CD14-positive monocyte (primary cell): ENCODE results near the gene ASTN1. TPM values are rescaled to one million over a fixed set of nuclear protein-coding genes. Genes with fewer than 3 reads are reported as not detected.

Experiments
- DNase-seq, 3 donors: peaks; one replicate each; pipeline ENCODE4 v3.0.0-alpha.2; 2011 to 2022
- H2AFZ ChIP-seq: 2 replicates; pipeline ENCODE4 v1.6.0; 2012; ENCODE audit warnings: mild to moderate bottlenecking, low read depth, low read length, inconsistent platforms; ENCODE audit not compliant: insufficient read depth, poor library complexity, severe bottlenecking
- H3K27ac ChIP-seq, 2 donors: 1 replicate in 1 of 2; 2 replicates in 1 of 2; pipeline ENCODE4 v1.5.1; 2012 to 2013; ENCODE audit warnings: low read length in 2 of 2, control low read depth in 1 of 2, inconsistent platforms in 1 of 2, low read depth in 1 of 2, mild to moderate bottlenecking in 1 of 2
- H3K27me3 ChIP-seq, 2 donors: one replicate each; pipeline versions ENCODE4 v1.6.0 to v1.6.1; 2011 to 2013; ENCODE audit warnings: low read length in 2 of 2; ENCODE audit not compliant: control insufficient read depth in 2 of 2, insufficient read depth in 2 of 2
- H3K36me3 ChIP-seq, 2 donors: replicated peaks in 1 of 2; 1 replicate in 1 of 2; 2 replicates in 1 of 2; pipeline versions ENCODE4 v1.5.1 to v1.6.1; 2012 to 2013; ENCODE audit warnings: low read length in 2 of 2, control low read depth in 1 of 2, inconsistent platforms in 1 of 2, mild to moderate bottlenecking in 1 of 2; ENCODE audit not compliant: insufficient read depth in 2 of 2, control insufficient read depth in 1 of 2
- H3K4me1 ChIP-seq, 2 donors: 1 replicate in 1 of 2; 2 replicates in 1 of 2; pipeline versions ENCODE4 v1.5.1 to v1.6.1; 2012 to 2013; ENCODE audit warnings: low read length in 2 of 2, control low read depth in 1 of 2, inconsistent platforms in 1 of 2, mild to moderate bottlenecking in 1 of 2, moderate library complexity in 1 of 2; ENCODE audit not compliant: insufficient read depth in 2 of 2, control insufficient read depth in 1 of 2
- H3K4me2 ChIP-seq: replicated peaks from 2 replicates; pipeline ENCODE3; 2012; ENCODE audit warnings: low read length, moderate library complexity, mild to moderate bottlenecking; ENCODE audit not compliant: poor library complexity, severe bottlenecking; ENCODE audit errors: extremely low read depth
- H3K4me3 ChIP-seq, 3 experiments: fragments of 200-600 bp in 1 of 3; sonication (generic) in 1 of 3; replicated peaks in 1 of 3; 1 replicate in 2 of 3; 2 replicates in 1 of 3; pipeline ENCODE4 v1.5.1; 2011 to 2013; ENCODE audit warnings: low read length in 3 of 3, mild to moderate bottlenecking in 3 of 3, control low read depth in 2 of 3, low read depth in 2 of 3, inconsistent platforms in 1 of 3, moderate library complexity in 1 of 3
- H3K79me2 ChIP-seq: 2 replicates; pipeline ENCODE4 v1.6.0; 2012; ENCODE audit warnings: mild to moderate bottlenecking, control low read depth, inconsistent platforms, low read length, moderate library complexity; ENCODE audit not compliant: insufficient read depth
- H3K9ac ChIP-seq: 2 replicates; pipeline ENCODE4 v1.6.0; 2017; ENCODE audit warnings: low read length, mild to moderate bottlenecking; ENCODE audit not compliant: insufficient read depth, poor library complexity, severe bottlenecking
- H3K9me3 ChIP-seq, 2 donors: replicated peaks in 1 of 2; 1 replicate in 1 of 2; 2 replicates in 1 of 2; pipeline versions ENCODE4 v1.5.1 to v1.6.1; 2012 to 2013; ENCODE audit warnings: low read length in 2 of 2, control low read depth in 1 of 2; ENCODE audit not compliant: control insufficient read depth in 1 of 2, insufficient read depth in 1 of 2
- H4K20me1 ChIP-seq: 2 replicates; pipeline ENCODE4 v1.6.0; 2012; ENCODE audit warnings: mild to moderate bottlenecking, low read length, control low read depth, moderate library complexity; ENCODE audit not compliant: insufficient read depth
- H3K27ac Mint-ChIP-seq, 7 donors: one replicate each; pipeline ENCODE4 v1.8.0; 2020; ENCODE audit warnings: mild to moderate bottlenecking in 7 of 7, mixed read lengths in 7 of 7, moderate library complexity in 6 of 7, inconsistent platforms in 2 of 7
- H3K27me3 Mint-ChIP-seq, 3 donors: one replicate each; pipeline ENCODE4 v1.8.0; 2021 to 2022; ENCODE audit warnings: low read depth in 3 of 3, mild to moderate bottlenecking in 3 of 3, mixed read lengths in 3 of 3, moderate library complexity in 3 of 3, inconsistent platforms in 1 of 3
- H3K36me3 Mint-ChIP-seq, 2 donors: one replicate each; pipeline ENCODE4 v1.8.0; 2020; ENCODE audit warnings: mixed read lengths in 2 of 2, inconsistent platforms in 1 of 2, mild to moderate bottlenecking in 1 of 2
- H3K4me1 Mint-ChIP-seq: one replicate; pipeline ENCODE4 v1.8.0; 2020; ENCODE audit warnings: mild to moderate bottlenecking, mixed read lengths
- H3K4me3 Mint-ChIP-seq, 2 donors: one replicate each; pipeline ENCODE4 v1.8.0; 2020; ENCODE audit warnings: mild to moderate bottlenecking in 2 of 2, mixed read lengths in 2 of 2, moderate library complexity in 1 of 2
- H3K9me3 Mint-ChIP-seq, 7 donors: one replicate each; pipeline ENCODE4 v1.8.0; 2020 to 2022; ENCODE audit warnings: mixed read lengths in 7 of 7, mild to moderate bottlenecking in 6 of 7, moderate library complexity in 6 of 7, inconsistent platforms in 2 of 7
- CTCF ChIP-seq: fragments of 200-600 bp; IDR thresholded peaks from one replicate; pipeline ENCODE4 v1.8.0; 2022; ENCODE audit warnings: antibody characterized with exemption, mild to moderate bottlenecking
- WGBS: methylation state at CpG from one replicate; pipeline ENCODE4 v1.1.5; 2013; ENCODE audit warnings: missing lambda C conversion rate; ENCODE audit not compliant: insufficient coverage; 5-methylcytosine and 5-hydroxymethylcytosine counted together
- intact Hi-C, 2 donors: fragments of 100-400 bp; cut with micrococcal nuclease; formaldehyde crosslinking; loops; one replicate each; pipeline versions ENCODE4 v1.15.0 to v1.15.1; 2023
- polyA plus RNA-seq, 3 donors: library from polyadenylated mRNA; depleted of rRNA in 1 of 3; unstranded in 2 of 3; stranded (reverse) in 1 of 3; fragments of 300-500 nt in 2 of 3; fragments of >200 nt in 1 of 3; fragmentation: Illumina TruSeq in 2 of 3; gene quantifications; 1 replicate in 2 of 3; 2 replicates in 1 of 3; pipeline ENCODE4 v1.2.3, GENCODE V29; 2012 to 2021

Gene ASTN1
- polyA plus RNA-seq, 3 donors, result not detected

GRCh38 chr1:176904057-176904751 is 260.3 kb downstream of the ASTN1 start:
- no peaks in the 10 kb centered on the region for H4K20me1 ChIP-seq
- H3K4me3 ChIP-seq, result no peak overlapping the region
- peaks cover 2 to 15% (median 9%) of the 10 kb centered on the region in 3 donors for H3K27me3 Mint-ChIP-seq
- H3K9ac ChIP-seq, result no peak overlapping the region
- 44% methylated on average over 10 of the region's 19 CpGs for WGBS
- H3K27ac Mint-ChIP-seq, result no peak overlapping the region
- no peaks in the 10 kb centered on the region for H3K27me3 ChIP-seq
- H3K27ac ChIP-seq, result no peak overlapping the region
- H3K4me3 Mint-ChIP-seq, result no peak overlapping the region
- peaks cover 0 to 2% (median 0%) of the 10 kb centered on the region in 7 donors for H3K9me3 Mint-ChIP-seq
- H3K36me3 ChIP-seq, result no peaks in the 10 kb centered on the region
- H3K4me1 ChIP-seq, result no peaks in the 10 kb centered on the region
- no peak overlapping the region for H3K4me2 ChIP-seq
- no peak for TF ChIP-seq CTCF
- intact Hi-C loops, result no loop called here
- no peak overlapping the region for H2AFZ ChIP-seq
- no peaks in the 10 kb centered on the region for H3K4me1 Mint-ChIP-seq
- no peaks in the 10 kb centered on the region for H3K36me3 Mint-ChIP-seq
- no peak for DNase-seq
- no peaks in the 10 kb centered on the region for H3K9me3 ChIP-seq
- no peaks in the 10 kb centered on the region for H3K79me2 ChIP-seq

GRCh38 chr1:176903474-176903873 is 261.0 kb downstream of the ASTN1 start:
- no peaks in the 10 kb centered on the region for H3K9me3 ChIP-seq
- Mint-ChIP-seq H3K27ac (no peak overlapping the region), H3K9me3 (peaks cover 0 to 2% (median 0%) of the 10 kb centered on the region in 7 donors), H3K4me1 (no peaks in the 10 kb centered on the region), H3K4me3 (no peak overlapping the region), H3K36me3 (no peaks in the 10 kb centered on the region), H3K27me3 (peaks cover 2 to 17% (median 10%) of the 10 kb centered on the region in 3 donors)
- DNase-seq, result no peak
- H3K79me2 ChIP-seq, result no peaks in the 10 kb centered on the region
- no peak overlapping the region for H3K4me3 ChIP-seq
- H3K27me3 ChIP-seq, result no peaks in the 10 kb centered on the region
- no peaks in the 10 kb centered on the region for H4K20me1 ChIP-seq
- H3K4me2 ChIP-seq, result no peak overlapping the region
- H3K36me3 ChIP-seq, result no peaks in the 10 kb centered on the region
- H3K4me1 ChIP-seq, result no peaks in the 10 kb centered on the region
- no peak overlapping the region for H2AFZ ChIP-seq
- 86% methylated on average over 3 of the region's 4 CpGs for WGBS
- no peak overlapping the region for H3K9ac ChIP-seq
- no peak overlapping the region for H3K27ac ChIP-seq
- TF ChIP-seq CTCF, result no peak
- intact Hi-C loops, result no loop called here
